Measurements from ENCODE around the gene HYI.

GRCh38 chr1:43499898-43500297, 46.2 kb upstream of the HYI start:
- TF ChIP-seq FOXK2 (IDR thresholded peaks at IDR 0.05) (no peak), LEF1 (IDR thresholded peaks at IDR 0.05; ENCODE audit: borderline replicate concordance) (no peak), ELF4 (IDR thresholded peaks at IDR 0.05) (no peak), SP1 (IDR thresholded peaks at IDR 0.05) (no peak), SUZ12 (IDR thresholded peaks at IDR 0.05) (no peak), BHLHE40 (IDR thresholded peaks at IDR 0.05; ENCODE audit: borderline replicate concordance) (no peak), ZNF384 (IDR thresholded peaks at IDR 0.05) (no peak), CTBP1 (IDR thresholded peaks at IDR 0.05; ENCODE audit: borderline replicate concordance) (no peak), FOXM1 (IDR thresholded peaks at IDR 0.05; ENCODE audit: borderline replicate concordance) (no peak), TARDBP (IDR thresholded peaks at IDR 0.05) (no peak)

Data from HEK293T (cell line).